Keratinocyte (primary cell): Measurements from ENCODE around the gene CLRN3.

ENCODE experiments used
- EZH2 ChIP-seq: IDR thresholded peaks from one replicate; pipeline ENCODE4 v1.6.1; 2012; ENCODE audit warnings: inconsistent platforms, mild to moderate bottlenecking, low read length, moderate library complexity
- TF ChIP-seq, protein P1 (sequence below), 3 experiments: IDR thresholded peaks in 1 of 3; conservative IDR thresholded peaks in 1 of 3; optimal IDR thresholded peaks in 1 of 3; 2 replicates in 2 of 3; 3 replicates in 1 of 3; pipeline versions ENCODE3 to v1.5.1; 2011; ENCODE audit warnings: low read length in 3 of 3, mild to moderate bottlenecking in 3 of 3, moderate library complexity in 2 of 3, control low read depth in 1 of 3, inconsistent platforms in 1 of 3; ENCODE audit not compliant: insufficient read depth in 2 of 3; ENCODE audit errors: extremely low read depth in 1 of 3

DNA sequence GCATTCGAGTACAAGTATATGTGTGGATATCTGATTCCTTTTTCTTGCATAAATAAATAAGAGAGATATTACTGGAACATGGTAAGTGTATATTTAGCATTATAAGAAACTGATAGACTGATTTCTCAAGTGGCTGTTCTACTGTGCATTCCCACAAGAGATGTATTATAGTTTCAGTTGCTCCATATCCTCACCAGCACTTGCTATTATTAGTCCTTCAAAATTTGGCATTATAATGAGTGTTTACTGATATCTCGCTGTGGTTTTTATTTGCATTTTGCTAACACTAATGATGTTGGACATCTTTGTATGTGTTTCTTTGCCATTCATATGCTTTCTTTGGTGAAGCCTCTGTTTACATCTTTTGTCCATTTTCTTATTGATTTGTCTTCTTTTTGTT lies 4.4 kb upstream of the CLRN3 start:
- TF ChIP-seq, protein P1, sequence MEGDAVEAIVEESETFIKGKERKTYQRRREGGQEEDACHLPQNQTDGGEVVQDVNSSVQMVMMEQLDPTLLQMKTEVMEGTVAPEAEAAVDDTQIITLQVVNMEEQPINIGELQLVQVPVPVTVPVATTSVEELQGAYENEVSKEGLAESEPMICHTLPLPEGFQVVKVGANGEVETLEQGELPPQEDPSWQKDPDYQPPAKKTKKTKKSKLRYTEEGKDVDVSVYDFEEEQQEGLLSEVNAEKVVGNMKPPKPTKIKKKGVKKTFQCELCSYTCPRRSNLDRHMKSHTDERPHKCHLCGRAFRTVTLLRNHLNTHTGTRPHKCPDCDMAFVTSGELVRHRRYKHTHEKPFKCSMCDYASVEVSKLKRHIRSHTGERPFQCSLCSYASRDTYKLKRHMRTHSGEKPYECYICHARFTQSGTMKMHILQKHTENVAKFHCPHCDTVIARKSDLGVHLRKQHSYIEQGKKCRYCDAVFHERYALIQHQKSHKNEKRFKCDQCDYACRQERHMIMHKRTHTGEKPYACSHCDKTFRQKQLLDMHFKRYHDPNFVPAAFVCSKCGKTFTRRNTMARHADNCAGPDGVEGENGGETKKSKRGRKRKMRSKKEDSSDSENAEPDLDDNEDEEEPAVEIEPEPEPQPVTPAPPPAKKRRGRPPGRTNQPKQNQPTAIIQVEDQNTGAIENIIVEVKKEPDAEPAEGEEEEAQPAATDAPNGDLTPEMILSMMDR (optimal IDR thresholded peaks at IDR 0.05 in 1 of 3, IDR thresholded peaks at IDR 0.05 in 1 of 3, conservative IDR thresholded peaks at IDR 0.05 in 1 of 3; ENCODE audit: extremely low read depth in 1 of 3, insufficient read depth in 2 of 3, low read length in 3 of 3): no peak
- TF ChIP-seq EZH2: no peak
